Breast epithelium (tissue), 4 donors: ENCODE data around the gene SLCO4A1. TPM values are rescaled to one million over a fixed set of nuclear protein-coding genes. Genes with fewer than 3 reads are reported as not detected.
A peak's percentile ranks its signal among the peaks of the same experiment; 100 is the strongest.

Source experiments
- DNase-seq, 2 donors: peaks; one replicate each; pipeline ENCODE4 v3.0.0-alpha.2; 2019; ENCODE audit warnings: low spot score in 2 of 2
- H3K27ac ChIP-seq, 2 donors: fragments of 200-600 bp; sonication (generic) in 1 of 2; one replicate each; pipeline ENCODE4 v1.5.1; 2016 to 2019; ENCODE audit warnings: mild to moderate bottlenecking in 1 of 2
- H3K27me3 ChIP-seq, 2 donors: fragments of 200-600 bp; sonication (generic) in 1 of 2; one replicate each; pipeline versions ENCODE4 v1.5.1 to v1.6.0; 2017 to 2019; ENCODE audit warnings: control low read depth in 1 of 2, mild to moderate bottlenecking in 1 of 2
- H3K36me3 ChIP-seq: fragments of 200-600 bp; one replicate; pipeline ENCODE4 v1.5.1; 2019
- H3K4me1 ChIP-seq, 2 donors: fragments of 200-600 bp; sonication (generic); one replicate each; pipeline ENCODE4 v1.5.1; 2016 to 2019; ENCODE audit warnings: control low read depth in 1 of 2
- H3K4me3 ChIP-seq, 3 donors: fragments of 200-600 bp; sonication (generic); 1 replicate in 2 of 3; 2 replicates in 1 of 3; pipeline ENCODE4 v1.5.1; 2016 to 2019; ENCODE audit warnings: mild to moderate bottlenecking in 3 of 3, moderate library complexity in 2 of 3
- H3K9me3 ChIP-seq, 2 donors: fragments of 200-600 bp; sonication (generic) in 1 of 2; one replicate each; pipeline ENCODE4 v1.5.1; 2016 to 2019; ENCODE audit warnings: control low read depth in 1 of 2
- POLR2A ChIP-seq: fragments of 450-650 bp; IDR thresholded peaks from one replicate; pipeline ENCODE4 v1.6.1; 2016; ENCODE audit warnings: antibody characterized with exemption, mild to moderate bottlenecking, moderate library complexity
- POLR2AphosphoS5 ChIP-seq, 3 donors: sonication (generic); formaldehyde crosslinking; IDR thresholded peaks; one replicate each; pipeline ENCODE4 v1.6.1; 2017; ENCODE audit warnings: antibody characterized with exemption in 3 of 3
- intact Hi-C: fragments of 100-400 bp; cut with DNase I; formaldehyde crosslinking; loops from one replicate; pipeline ENCODE4 v1.15.1; 2023; ENCODE audit warnings: low total_unique reads
- total RNA-seq, 3 donors: library from RNA; depleted of rRNA; stranded (reverse); fragments of >200 nt; gene quantifications; one replicate each; pipeline ENCODE4 v1.1.0, GENCODE V29; 2016
- TF ChIP-seq, protein P1 (sequence below), 3 donors: fragments of 450-650 bp; IDR thresholded peaks; one replicate each; pipeline ENCODE4 v1.5.1; 2016 to 2017; ENCODE audit warnings: antibody characterized with exemption in 3 of 3, mild to moderate bottlenecking in 3 of 3, moderate library complexity in 3 of 3

Gene SLCO4A1
- total RNA-seq, 3 donors from 2014 or later, result 8.8 to 26.5 (median 15.4) TPM

DNA sequence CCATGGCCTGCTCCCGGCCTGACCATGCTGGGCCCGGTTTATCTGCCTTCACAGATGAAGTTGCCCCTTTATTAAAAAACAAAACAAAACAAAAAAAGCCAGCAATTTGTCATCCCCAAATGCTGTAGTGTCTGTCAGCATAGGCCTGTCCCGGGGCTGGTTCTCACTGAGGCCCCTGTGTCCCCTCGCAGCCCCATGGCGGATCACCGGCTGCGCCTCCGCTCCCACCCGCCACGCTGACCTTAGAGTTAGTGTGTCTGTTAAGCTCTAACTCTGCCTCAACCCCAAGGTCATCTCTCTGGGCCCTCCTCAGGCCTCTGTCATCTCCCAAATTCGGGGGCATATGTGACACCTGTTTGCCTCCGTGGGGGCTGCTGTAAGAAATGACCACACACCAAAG, 11.1 kb downstream of the SLCO4A1 start:
- no peak for TF ChIP-seq POLR2AphosphoS5 (IDR thresholded peaks at IDR 0.05)
- TF ChIP-seq POLR2A, result no peak
- TF ChIP-seq, protein P1, sequence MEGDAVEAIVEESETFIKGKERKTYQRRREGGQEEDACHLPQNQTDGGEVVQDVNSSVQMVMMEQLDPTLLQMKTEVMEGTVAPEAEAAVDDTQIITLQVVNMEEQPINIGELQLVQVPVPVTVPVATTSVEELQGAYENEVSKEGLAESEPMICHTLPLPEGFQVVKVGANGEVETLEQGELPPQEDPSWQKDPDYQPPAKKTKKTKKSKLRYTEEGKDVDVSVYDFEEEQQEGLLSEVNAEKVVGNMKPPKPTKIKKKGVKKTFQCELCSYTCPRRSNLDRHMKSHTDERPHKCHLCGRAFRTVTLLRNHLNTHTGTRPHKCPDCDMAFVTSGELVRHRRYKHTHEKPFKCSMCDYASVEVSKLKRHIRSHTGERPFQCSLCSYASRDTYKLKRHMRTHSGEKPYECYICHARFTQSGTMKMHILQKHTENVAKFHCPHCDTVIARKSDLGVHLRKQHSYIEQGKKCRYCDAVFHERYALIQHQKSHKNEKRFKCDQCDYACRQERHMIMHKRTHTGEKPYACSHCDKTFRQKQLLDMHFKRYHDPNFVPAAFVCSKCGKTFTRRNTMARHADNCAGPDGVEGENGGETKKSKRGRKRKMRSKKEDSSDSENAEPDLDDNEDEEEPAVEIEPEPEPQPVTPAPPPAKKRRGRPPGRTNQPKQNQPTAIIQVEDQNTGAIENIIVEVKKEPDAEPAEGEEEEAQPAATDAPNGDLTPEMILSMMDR (IDR thresholded peaks at IDR 0.05), result no peak
- intact Hi-C loops, result no loop called here
- H3K4me1 ChIP-seq, result peaks cover 5% of the 10 kb centered on the region in 2 donors
- DNase-seq, result no peak
- H3K36me3 ChIP-seq, result no peaks in the 10 kb centered on the region
- H3K9me3 ChIP-seq, result no peaks in the 10 kb centered on the region
- H3K4me3 ChIP-seq, result no peak overlapping the region
- H3K27me3 ChIP-seq, result no peaks in the 10 kb centered on the region
- H3K27ac ChIP-seq, result peak overlapping the region; percentile 96 to 98

- peaks cover 5% of the 10 kb centered on the region in 2 donors for H3K4me1 ChIP-seq
- no peaks in the 10 kb centered on the region for H3K27me3 ChIP-seq
- TF ChIP-seq, protein P1 (IDR thresholded peaks at IDR 0.05), result no peak
- TF ChIP-seq POLR2A (no peak), POLR2AphosphoS5 (IDR thresholded peaks at IDR 0.05) (no peak)
- intact Hi-C loops, result no loop called here
- no peak overlapping the region for H3K4me3 ChIP-seq
- H3K36me3 ChIP-seq, result no peaks in the 10 kb centered on the region
- DNase-seq, result no peak
- H3K9me3 ChIP-seq, result no peaks in the 10 kb centered on the region
- peak overlapping the region in 1 of 2 donors; percentile 98 for H3K27ac ChIP-seq
Observed at GRCh38 chr20:62653951-62654685, 11.8 kb downstream of the SLCO4A1 start.

DNA sequence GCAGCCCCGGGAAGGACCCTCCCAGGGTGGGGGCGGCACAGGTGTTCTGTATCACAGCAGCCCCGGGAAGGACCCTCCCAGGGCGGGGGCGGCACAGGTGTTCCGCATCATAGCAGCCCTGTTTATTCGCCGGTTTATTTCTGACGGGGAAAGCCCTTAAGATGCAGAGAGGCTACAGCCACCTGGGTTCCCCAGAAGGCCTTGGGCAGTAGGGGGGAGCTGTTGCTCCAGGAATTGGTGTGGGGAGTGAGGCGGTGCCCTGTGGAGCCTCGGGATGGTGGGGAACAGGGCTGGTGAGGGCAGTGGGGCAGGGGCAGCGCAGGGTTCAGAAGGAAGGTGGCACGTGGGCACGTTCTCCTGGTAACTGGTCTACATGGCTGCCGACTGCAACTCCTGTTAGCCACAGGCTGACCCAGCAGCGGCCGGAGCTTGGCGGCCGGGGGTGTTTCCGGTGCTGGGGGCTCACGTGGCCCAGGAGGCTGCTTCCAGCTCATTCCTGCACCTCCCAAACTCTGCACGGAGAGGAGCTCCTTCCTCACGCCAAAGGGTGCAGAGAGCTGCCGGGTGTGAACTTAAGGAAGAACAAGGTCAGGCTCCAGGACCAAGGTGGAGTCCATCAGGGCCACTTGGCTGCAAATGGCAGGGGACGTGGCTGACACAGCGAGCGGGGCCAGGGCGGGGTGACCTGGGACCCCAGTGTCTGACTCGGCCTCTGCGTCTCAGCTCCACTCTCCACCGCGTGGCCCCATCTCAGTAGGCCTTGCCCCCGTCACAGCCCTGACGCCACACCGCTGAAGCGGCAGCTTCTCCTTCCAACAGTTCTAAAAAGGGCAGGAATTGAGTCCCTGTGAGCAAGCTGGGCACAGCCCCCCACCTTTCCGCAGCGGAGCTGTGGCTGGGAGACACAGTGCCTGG, 13.2 kb downstream of the SLCO4A1 start:
- intact Hi-C loops, result no loop called here
- TF ChIP-seq POLR2A (no peak), POLR2AphosphoS5 (IDR thresholded peaks at IDR 0.05) (no peak)
- TF ChIP-seq, protein P1 (IDR thresholded peaks at IDR 0.05), result no peak
- Histone ChIP-seq H3K27ac (no peak overlapping the region), H3K9me3 (no peaks in the 10 kb centered on the region), H3K4me1 (peaks cover 5% of the 10 kb centered on the region in 2 donors), H3K36me3 (no peaks in the 10 kb centered on the region), H3K4me3 (no peak overlapping the region), H3K27me3 (no peaks in the 10 kb centered on the region)
- DNase-seq, result no peak

DNA sequence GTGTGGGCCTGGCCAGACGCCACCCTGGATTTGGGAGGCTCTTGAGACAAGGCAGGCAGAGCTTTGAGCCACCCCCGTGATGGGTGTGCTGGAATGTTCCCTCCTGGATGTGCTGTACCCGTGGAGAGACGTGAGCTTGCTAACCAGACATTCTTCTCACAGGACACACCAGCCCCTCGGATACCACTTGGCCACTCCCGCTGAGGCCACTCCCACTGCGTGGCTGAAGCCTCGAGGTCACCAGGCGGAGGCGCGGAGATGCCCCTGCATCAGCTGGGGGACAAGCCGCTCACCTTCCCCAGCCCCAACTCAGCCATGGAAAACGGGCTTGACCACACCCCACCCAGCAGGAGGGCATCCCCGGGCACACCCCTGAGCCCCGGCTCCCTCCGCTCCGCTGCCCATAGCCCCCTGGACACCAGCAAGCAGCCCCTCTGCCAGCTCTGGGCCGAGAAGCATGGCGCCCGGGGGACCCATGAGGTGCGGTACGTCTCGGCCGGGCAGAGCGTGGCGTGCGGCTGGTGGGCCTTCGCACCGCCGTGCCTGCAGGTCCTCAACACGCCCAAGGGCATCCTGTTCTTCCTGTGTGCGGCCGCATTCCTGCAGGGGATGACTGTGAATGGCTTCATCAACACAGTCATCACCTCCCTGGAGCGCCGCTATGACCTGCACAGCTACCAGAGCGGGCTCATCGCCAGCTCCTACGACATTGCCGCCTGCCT, 14.1 kb downstream of the SLCO4A1 start:
- intact Hi-C loops, result no loop called here
- no peaks in the 10 kb centered on the region for H3K36me3 ChIP-seq
- no peak overlapping the region for H3K27ac ChIP-seq

More for the DNA sequence above, 14.1 kb downstream of the SLCO4A1 start:
- no peak for DNase-seq
- Histone ChIP-seq H3K4me3 (no peak overlapping the region), H3K4me1 (peaks cover 5% of the 10 kb centered on the region in 2 donors), H3K9me3 (no peaks in the 10 kb centered on the region), H3K27me3 (no peaks in the 10 kb centered on the region)
- TF ChIP-seq POLR2AphosphoS5 (IDR thresholded peaks at IDR 0.05) (no peak), POLR2A (no peak)
- TF ChIP-seq, protein P1 (IDR thresholded peaks at IDR 0.05), result no peak
